IPS-20b (cell line): ENCODE measurements around the gene SF3A2.

Source experiments
- H3K27ac ChIP-seq: one replicate; pipeline ENCODE4 v1.5.1; 2013; ENCODE audit warnings: low read length
- H3K27me3 ChIP-seq: 2 replicates; pipeline ENCODE4 v1.6.1; 2013; ENCODE audit warnings: mild to moderate bottlenecking, low read length, inconsistent platforms; ENCODE audit not compliant: insufficient read depth
- H3K36me3 ChIP-seq: 2 replicates; pipeline ENCODE4 v1.6.1; 2013; ENCODE audit warnings: low read depth, mild to moderate bottlenecking, inconsistent platforms, low read length, moderate library complexity; ENCODE audit not compliant: insufficient read depth
- H3K4me1 ChIP-seq: 2 replicates; pipeline ENCODE4 v1.6.1; 2013; ENCODE audit warnings: mild to moderate bottlenecking, control low read depth, inconsistent platforms, low read length, moderate library complexity; ENCODE audit not compliant: insufficient read depth
- H3K4me3 ChIP-seq: 2 replicates; pipeline ENCODE4 v1.5.1; 2013; ENCODE audit warnings: mild to moderate bottlenecking, low read length, inconsistent platforms
- H3K9ac ChIP-seq: 2 replicates; pipeline ENCODE4 v1.6.1; 2013; ENCODE audit warnings: low read depth, mild to moderate bottlenecking, inconsistent platforms, low read length, moderate library complexity
- H3K9me3 ChIP-seq: 2 replicates; pipeline ENCODE4 v1.6.1; 2013; ENCODE audit warnings: mild to moderate bottlenecking, low read depth, low read length, inconsistent platforms; ENCODE audit not compliant: insufficient read depth

SF3A2 gene

DNA sequence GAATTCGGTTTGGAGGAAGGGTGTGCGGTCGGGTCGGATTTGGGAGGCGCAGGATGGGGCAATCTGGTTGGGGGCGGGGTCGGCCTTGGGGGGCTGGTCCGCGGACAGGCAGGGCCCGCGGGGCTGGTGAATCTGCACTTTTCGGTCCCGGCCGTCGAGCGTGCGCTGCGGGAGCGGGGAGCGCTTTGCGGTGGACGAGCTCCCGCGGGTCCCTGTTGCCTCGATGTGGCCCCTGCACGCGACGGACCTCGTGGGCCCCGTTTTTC, 33.5 kb downstream of the SF3A2 start:
- H3K27me3 ChIP-seq, result no peaks in the 10 kb centered on the region
- H3K4me1 ChIP-seq, result no peaks in the 10 kb centered on the region
- H3K27ac ChIP-seq, result peak overlapping the region; percentile 91

GRCh38 chr19:2270423-2271233, 34.0 kb downstream of the SF3A2 start:
- Histone ChIP-seq H3K4me1 (no peaks in the 10 kb centered on the region), H3K36me3 (peaks cover 26% of the 10 kb centered on the region), H3K27ac (no peak overlapping the region)

More for the DNA sequence above, 33.5 kb downstream of the SF3A2 start:
- Histone ChIP-seq H3K4me3 (peak overlapping the region; percentile 89), H3K9me3 (no peaks in the 10 kb centered on the region), H3K9ac (peak overlapping the region; percentile 95), H3K36me3 (peaks cover 26% of the 10 kb centered on the region)

GRCh38 chr19:2271234-2272103, 34.8 kb downstream of the SF3A2 start:
- Histone ChIP-seq H3K9ac (peak overlapping the region; percentile 95; the same call in 1 of the 2 replicates), H3K27ac (no peak overlapping the region), H3K27me3 (no peaks in the 10 kb centered on the region), H3K9me3 (no peaks in the 10 kb centered on the region), H3K4me3 (peak overlapping the region; percentile 89), H3K36me3 (peaks cover 26% of the 10 kb centered on the region), H3K4me1 (no peaks in the 10 kb centered on the region)

More at GRCh38 chr19:2270423-2271233, 34.0 kb downstream of the SF3A2 start:
- Histone ChIP-seq H3K9ac (peak overlapping the region; percentile 95), H3K27me3 (no peaks in the 10 kb centered on the region), H3K9me3 (no peaks in the 10 kb centered on the region), H3K4me3 (peak overlapping the region; percentile 89)

- Histone ChIP-seq H3K9ac (peak overlapping the region; percentile 56), H3K27me3 (no peaks in the 10 kb centered on the region), H3K36me3 (peaks cover 26% of the 10 kb centered on the region), H3K4me3 (peak overlapping the region; percentile 56), H3K27ac (no peak overlapping the region), H3K4me1 (no peaks in the 10 kb centered on the region), H3K9me3 (no peaks in the 10 kb centered on the region)
Observed at GRCh38 chr19:2273356-2274184, 36.9 kb downstream of the SF3A2 start.

GRCh38 chr19:2274185-2274711, 37.6 kb downstream of the SF3A2 start:
- Histone ChIP-seq H3K4me3 (peak overlapping the region; percentile 31; the same call in 1 of the 2 replicates), H3K36me3 (peaks cover 26% of the 10 kb centered on the region), H3K27me3 (no peaks in the 10 kb centered on the region), H3K9ac (no peak overlapping the region; the same call in 1 of the 2 replicates), H3K4me1 (no peaks in the 10 kb centered on the region), H3K27ac (no peak overlapping the region), H3K9me3 (no peaks in the 10 kb centered on the region)

GRCh38 chr19:2274931-2275535, 38.4 kb downstream of the SF3A2 start:
- Histone ChIP-seq H3K4me1 (no peaks in the 10 kb centered on the region), H3K27me3 (no peaks in the 10 kb centered on the region), H3K27ac (no peak overlapping the region), H3K9me3 (no peaks in the 10 kb centered on the region), H3K9ac (no peak overlapping the region), H3K4me3 (no peak overlapping the region), H3K36me3 (peaks cover 26% of the 10 kb centered on the region)

DNA sequence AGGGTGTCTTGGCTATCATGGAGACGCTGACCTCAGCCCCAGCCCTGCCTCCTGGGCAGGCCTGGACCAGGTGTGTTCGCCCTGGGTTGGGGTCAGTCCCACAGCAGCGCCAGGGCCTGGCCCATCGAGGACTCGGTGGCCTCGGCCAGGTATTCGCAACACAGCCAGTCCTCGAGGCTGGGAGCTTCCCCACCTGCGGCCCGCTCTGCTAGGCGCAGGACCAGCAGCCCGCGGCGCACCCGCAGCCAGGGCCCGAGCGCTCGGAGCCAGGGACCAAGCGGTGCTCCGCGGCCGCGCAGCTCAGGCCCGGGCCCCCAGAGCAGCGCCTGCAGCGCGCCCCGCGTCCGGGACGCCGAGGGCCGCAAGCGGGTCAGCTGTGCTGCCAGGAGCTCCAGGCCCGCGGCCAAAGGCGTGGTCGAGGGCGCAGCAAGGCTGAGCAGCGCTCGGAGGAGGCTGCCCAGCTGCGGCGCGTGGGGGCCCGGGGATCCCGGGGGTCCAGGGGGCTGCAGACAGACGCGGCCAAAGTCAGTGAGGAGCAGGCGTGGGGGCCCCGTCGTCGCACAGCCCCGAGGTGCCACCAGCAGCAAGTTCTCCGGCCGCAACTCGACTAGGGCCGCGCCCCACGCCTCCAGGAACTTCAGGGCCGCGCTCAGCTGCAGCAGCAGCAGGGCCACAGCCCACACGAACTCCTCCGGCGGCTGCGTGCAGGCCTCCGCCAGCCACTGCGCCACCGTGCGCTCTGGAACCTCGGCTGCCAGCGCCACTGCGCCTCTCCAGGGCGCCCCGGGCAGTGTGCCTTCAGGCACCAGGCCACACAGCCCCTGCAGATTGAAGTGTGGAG, 39.2 kb downstream of the SF3A2 start:
- Histone ChIP-seq H3K4me3 (no peak overlapping the region), H3K9me3 (no peaks in the 10 kb centered on the region), H3K4me1 (no peaks in the 10 kb centered on the region), H3K27ac (no peak overlapping the region), H3K27me3 (no peaks in the 10 kb centered on the region), H3K36me3 (peaks cover 26% of the 10 kb centered on the region), H3K9ac (no peak overlapping the region)

GRCh38 chr19:2276429-2276986, 39.9 kb downstream of the SF3A2 start:
- H3K9me3 ChIP-seq, result no peaks in the 10 kb centered on the region
- H3K4me1 ChIP-seq, result no peaks in the 10 kb centered on the region
- peaks cover 22% of the 10 kb centered on the region for H3K36me3 ChIP-seq
- H3K27me3 ChIP-seq, result peaks cover under 1% of the 10 kb centered on the region; the same call in 1 of the 2 replicates
- no peak overlapping the region for H3K27ac ChIP-seq
- H3K4me3 ChIP-seq, result no peak overlapping the region
- H3K9ac ChIP-seq, result no peak overlapping the region

GRCh38 chr19:2277138-2277537, 40.5 kb downstream of the SF3A2 start:
- Histone ChIP-seq H3K27me3 (peaks cover 7% of the 10 kb centered on the region), H3K27ac (no peak overlapping the region), H3K4me3 (no peak overlapping the region), H3K4me1 (no peaks in the 10 kb centered on the region; the same call in 1 of the 2 replicates), H3K36me3 (peaks cover 16% of the 10 kb centered on the region), H3K9ac (no peak overlapping the region), H3K9me3 (no peaks in the 10 kb centered on the region)

- Histone ChIP-seq H3K9me3 (no peaks in the 10 kb centered on the region), H3K27ac (no peak overlapping the region), H3K27me3 (peaks cover 20% of the 10 kb centered on the region), H3K36me3 (0 out of 2 replicates have a peak, but pooled peaks cover 3% of the 10 kb centered on the region), H3K4me3 (no peak overlapping the region), H3K4me1 (no peaks in the 10 kb centered on the region; the same call in 1 of the 2 replicates), H3K9ac (no peak overlapping the region)
Observed at GRCh38 chr19:2278459-2279158, 42.0 kb downstream of the SF3A2 start.
